A549 (cell line): Measurements from ENCODE around the gene EXOSC2.

Experiments
- BHLHE40 ChIP-seq: IDR thresholded peaks from 2 replicates; pipeline ENCODE4 v1.6.1; 2012; ENCODE audit warnings: low read depth, low read length, inconsistent platforms
- CEBPB ChIP-seq, 2 experiments: fragments of >200 bp in 1 of 2; sonication (Bioruptor Twin) in 1 of 2; formaldehyde crosslinking in 1 of 2; IDR thresholded peaks; 2 replicates each; pipeline ENCODE4 v1.6.1; 2012 to 2016
- CTCF ChIP-seq: fragments of >200 bp; sonication (Bioruptor Twin); formaldehyde crosslinking; IDR thresholded peaks from 3 replicates; pipeline ENCODE4 v1.5.1; 2016
- EP300 ChIP-seq, 2 experiments: fragments of >200 bp; sonication (Bioruptor Twin); formaldehyde crosslinking; IDR thresholded peaks; 2 replicates in 1 of 2; 3 replicates in 1 of 2; pipeline ENCODE4 v1.6.1; 2016 to 2017
- ESRRA ChIP-seq: fragments of 150-350 bp; IDR thresholded peaks from 2 replicates; pipeline ENCODE4 v1.6.1; 2014; ENCODE audit warnings: mild to moderate bottlenecking, low read length, borderline replicate concordance
- HDAC2 ChIP-seq: fragments of 200-600 bp; sonication (generic); IDR thresholded peaks from 2 replicates; pipeline ENCODE4 v1.6.1; 2016
- JUNB ChIP-seq: fragments of >200 bp; sonication (Bioruptor Twin); formaldehyde crosslinking; IDR thresholded peaks from 2 replicates; pipeline ENCODE4 v1.6.1; 2016
- MAFK ChIP-seq: fragments of 450-650 bp; IDR thresholded peaks from 2 replicates; pipeline ENCODE4 v1.6.1; 2014; ENCODE audit not compliant: partially characterized antibody
- MYC ChIP-seq: IDR thresholded peaks from 2 replicates; pipeline ENCODE4 v1.6.1; 2012; ENCODE audit warnings: mild to moderate bottlenecking, inconsistent platforms, low read length, improper control_type of control experiment, borderline replicate concordance
- NR3C1 ChIP-seq: fragments of >200 bp; sonication (Bioruptor Twin); formaldehyde crosslinking; IDR thresholded peaks from 3 replicates; pipeline ENCODE4 v1.6.1; 2017
- POLR2A ChIP-seq: IDR thresholded peaks from 2 replicates; pipeline ENCODE4 v1.6.1; 2012; ENCODE audit warnings: mild to moderate bottlenecking, low read length
- TF ChIP-seq, protein P1 (sequence below): IDR thresholded peaks from 2 replicates; pipeline ENCODE4 v1.6.1; 2012

GRCh38 chr9:130680836-130681768 lies 12.5 kb upstream of the EXOSC2 start:
- TF ChIP-seq, protein P1, sequence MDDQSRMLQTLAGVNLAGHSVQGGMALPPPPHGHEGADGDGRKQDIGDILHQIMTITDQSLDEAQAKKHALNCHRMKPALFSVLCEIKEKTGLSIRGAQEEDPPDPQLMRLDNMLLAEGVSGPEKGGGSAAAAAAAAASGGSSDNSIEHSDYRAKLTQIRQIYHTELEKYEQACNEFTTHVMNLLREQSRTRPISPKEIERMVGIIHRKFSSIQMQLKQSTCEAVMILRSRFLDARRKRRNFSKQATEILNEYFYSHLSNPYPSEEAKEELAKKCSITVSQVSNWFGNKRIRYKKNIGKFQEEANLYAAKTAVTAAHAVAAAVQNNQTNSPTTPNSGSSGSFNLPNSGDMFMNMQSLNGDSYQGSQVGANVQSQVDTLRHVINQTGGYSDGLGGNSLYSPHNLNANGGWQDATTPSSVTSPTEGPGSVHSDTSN, result no peak
- TF ChIP-seq CTCF (no peak), NR3C1 (no peak), ESRRA (no peak), JUNB (no peak), POLR2A (peak; percentile 91), HDAC2 (no peak), MYC (peak; percentile 86), BHLHE40 (no peak), CEBPB (IDR thresholded peaks at IDR 0.05) (no peak), EP300 (IDR thresholded peaks at IDR 0.05) (no peak), MAFK (no peak)
